Measurements from ENCODE around the gene ITM2B.

Gene ITM2B

DNA sequence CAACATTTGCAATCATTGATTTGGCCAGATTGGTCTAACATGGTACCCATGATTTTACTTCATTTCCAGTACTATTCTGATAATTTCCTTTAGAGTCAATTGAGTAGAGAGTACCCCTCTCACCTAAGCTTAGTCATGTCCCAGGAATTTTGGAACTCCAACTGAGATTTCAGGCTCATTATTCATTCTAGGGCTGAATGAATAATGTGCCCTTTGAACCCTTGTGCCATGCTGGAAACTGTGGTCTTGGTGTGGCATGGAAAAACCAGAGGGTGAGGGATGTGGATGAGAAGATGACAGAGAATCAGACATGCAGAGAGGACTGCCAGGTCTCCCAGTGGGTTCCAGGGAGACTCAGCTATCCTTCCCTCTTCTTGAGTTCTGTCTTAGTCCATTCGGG lies 30.2 kb downstream of the ITM2B start:
- no peak for DNase-seq (ENCODE audit: low spot score)

GRCh38 chr13:48264058-48264457 lies 31.1 kb downstream of the ITM2B start:
- no peak for DNase-seq (ENCODE audit: low spot score)

DNA sequence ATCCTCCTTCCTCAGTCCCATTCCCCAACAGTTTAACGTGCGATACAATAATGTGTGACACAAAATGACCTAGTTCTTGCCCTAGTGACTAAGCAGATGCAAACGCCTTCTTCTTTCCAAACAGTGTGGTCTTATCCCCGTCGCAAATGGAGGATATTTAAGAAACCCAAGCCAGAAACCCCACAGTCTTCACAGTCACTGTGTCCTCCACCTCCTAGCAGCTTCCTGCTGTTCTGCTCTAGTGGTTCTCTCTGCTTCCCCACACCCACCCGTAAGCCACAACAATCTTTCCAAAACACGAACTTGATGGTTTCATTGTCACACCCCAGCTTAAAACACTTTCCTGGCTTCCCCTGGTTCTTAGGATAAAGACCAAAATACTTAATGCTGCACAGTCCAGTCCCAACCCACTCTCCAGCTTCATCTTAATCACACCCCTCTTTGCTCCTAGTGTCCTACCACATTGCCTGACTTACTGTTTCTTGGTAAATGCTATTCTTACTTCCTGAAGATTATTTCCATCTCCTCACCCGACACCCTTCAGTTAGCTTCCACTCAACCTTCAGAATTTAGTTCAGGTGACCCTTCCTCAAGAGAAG lies 32.3 kb downstream of the ITM2B start:
- no peak for DNase-seq (ENCODE audit: low spot score)

DNA sequence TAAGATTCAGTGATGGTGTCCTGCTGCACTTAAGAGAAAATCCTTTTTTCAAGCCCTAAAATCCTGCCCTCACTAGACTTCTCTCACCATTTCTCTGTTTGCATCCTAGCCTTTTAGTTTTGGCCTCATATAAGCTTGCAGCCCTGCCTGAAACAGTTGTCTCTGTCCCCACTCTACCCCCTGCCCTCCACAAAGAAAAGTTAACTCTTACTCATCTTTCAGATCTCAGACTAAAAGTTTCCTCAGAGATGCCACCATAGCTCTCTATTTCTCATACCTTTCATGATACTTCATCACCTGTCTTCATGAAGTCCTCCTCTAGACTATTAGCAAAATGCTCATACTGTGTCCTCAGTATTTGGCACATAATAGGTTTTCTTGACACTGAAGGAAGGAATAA lies 33.1 kb downstream of the ITM2B start:
- no peak for DNase-seq (ENCODE audit: low spot score)

DNA sequence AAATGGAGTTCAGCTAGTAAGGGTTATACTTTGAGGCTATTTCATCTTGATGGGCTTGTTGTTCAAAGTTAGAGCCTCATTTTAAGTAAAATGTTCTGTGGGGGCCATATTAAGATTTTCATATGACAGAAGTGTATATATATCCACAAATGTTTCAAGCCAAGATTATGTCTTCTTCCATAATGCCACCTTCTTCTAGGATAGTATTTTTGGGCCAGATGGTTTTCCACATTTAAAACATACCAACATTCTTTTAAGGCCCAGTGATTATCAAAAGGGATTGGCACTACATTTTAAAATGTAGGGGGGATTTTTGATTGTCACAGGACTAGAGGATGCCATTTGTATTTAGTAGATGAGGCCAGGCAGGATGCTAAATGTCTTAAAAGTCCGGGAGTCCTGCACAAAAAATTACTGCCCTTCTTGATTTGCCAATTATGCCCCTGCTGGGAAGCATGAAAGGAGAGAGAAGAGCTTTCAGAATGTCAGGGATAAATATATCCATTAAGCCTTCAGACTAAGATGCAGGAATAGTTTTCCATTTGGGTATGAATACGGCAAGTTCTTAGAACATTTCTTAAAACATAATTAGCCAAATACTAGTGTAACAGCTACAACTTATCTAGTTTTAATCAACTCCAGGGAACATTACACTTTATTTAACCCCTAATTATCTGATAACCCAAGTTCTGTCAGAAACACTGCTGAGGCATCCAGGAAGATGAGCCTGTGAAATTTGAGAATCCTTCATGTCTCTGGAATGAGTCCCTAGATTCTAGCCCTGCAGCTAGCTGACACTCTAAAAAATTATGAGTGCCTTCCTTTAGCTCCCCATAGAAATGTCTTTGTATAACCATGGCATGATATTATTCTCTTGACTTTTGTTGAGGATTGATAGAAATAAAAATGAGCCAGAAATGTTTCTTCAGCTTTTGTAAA lies 34.0 kb downstream of the ITM2B start:
- DNase-seq (ENCODE audit: low spot score), result no peak

GRCh38 chr13:48268019-48268418 lies 35.0 kb downstream of the ITM2B start:
- DNase-seq (ENCODE audit: low spot score), result no peak

- no peak for DNase-seq (ENCODE audit: low spot score)
Measured at GRCh38 chr13:48273346-48273745, 40.3 kb downstream of the ITM2B start.

GRCh38 chr13:48275507-48275906 lies 42.5 kb downstream of the ITM2B start:
- DNase-seq (ENCODE audit: low spot score), result no peak

DNA sequence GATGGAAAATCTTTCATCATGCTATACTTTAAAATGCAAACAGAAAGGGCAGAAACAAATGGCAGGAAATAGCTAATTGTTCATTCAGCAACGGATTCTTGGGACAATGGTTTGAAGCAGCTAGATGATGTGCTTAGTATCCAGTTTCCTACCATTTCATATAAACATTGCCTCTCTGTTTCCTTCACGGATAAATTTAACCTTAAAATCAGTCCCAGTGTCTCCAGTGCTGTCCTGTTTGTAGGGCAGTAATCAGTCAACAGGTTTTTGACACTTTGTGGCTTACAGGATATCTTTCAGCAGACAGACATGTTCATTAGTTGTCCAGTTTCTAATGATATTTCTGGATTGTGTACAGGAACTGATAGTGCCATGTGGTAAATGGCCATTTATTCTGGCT lies 45.8 kb downstream of the ITM2B start:
- no peak for DNase-seq (ENCODE audit: low spot score)

DNA sequence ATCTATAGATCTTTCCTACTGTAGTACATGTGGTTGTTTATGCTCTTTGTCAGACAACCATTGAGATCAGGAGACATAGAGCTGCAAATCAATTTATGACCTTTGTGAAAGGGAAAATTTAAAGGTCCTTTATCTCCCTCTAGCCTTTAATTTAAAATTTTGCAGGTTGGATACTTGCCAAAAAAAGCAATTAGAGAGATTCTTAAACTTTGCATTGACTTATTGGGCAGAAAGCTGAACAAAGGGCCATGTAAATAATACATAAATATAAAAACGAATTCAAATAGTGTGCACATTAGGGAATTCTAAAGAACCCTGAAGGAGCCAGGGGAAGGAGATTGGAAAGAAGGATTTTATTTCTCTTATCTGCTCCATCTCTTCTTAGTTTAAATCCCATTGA lies 48.5 kb downstream of the ITM2B start:
- DNase-seq (ENCODE audit: low spot score), result no peak

GRCh38 chr13:48291730-48292129 lies 58.7 kb downstream of the ITM2B start:
- no peak for DNase-seq (ENCODE audit: low spot score)

GRCh38 chr13:48292650-48293049 lies 59.6 kb downstream of the ITM2B start:
- DNase-seq (ENCODE audit: low spot score), result no peak

- DNase-seq (ENCODE audit: low spot score), result no peak
Measured at GRCh38 chr13:48294653-48295052, 61.6 kb downstream of the ITM2B start.

DNA sequence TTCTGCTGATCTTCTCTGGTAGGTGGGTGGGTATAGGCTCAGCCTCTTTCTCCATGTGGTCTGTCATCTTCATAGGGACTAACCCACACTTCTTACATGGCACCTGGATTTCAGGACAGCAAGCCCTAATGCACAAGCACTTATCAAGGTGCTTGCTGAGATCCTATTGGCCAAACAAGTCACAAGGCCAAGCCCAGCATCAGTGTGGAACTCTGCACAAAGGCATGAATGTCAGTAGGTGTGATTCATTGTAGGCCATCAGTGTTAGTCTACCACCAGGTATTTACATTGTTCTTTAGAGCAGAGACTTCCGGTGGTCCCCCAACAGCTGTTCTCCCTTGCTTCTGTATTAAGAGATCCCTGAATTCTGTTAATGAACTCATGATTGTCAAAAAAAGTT lies 62.3 kb downstream of the ITM2B start:
- no peak for DNase-seq (ENCODE audit: low spot score)

DNA sequence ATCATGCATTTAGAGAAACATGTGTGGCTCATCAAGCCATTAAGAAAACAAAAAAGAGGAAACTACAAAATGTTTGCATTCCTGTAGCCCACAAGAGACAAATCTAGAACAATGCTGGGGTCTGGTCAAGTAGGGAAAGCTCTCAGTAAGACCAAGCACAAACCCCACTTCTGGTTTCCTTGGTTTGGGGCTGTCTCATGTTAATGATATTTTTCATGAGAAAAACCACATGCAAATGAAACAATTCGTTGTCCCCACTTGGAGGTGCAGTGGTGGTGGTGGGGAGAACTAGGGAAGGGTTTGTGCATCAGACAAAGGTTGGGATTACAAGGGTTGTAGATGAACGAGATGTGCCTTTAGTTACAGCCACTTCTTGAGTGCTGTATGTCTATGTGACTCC lies 63.5 kb downstream of the ITM2B start:
- no peak for DNase-seq (ENCODE audit: low spot score)

GRCh38 chr13:48297131-48297786 lies 64.3 kb downstream of the ITM2B start:
- no peak for DNase-seq (ENCODE audit: low spot score)

DNA sequence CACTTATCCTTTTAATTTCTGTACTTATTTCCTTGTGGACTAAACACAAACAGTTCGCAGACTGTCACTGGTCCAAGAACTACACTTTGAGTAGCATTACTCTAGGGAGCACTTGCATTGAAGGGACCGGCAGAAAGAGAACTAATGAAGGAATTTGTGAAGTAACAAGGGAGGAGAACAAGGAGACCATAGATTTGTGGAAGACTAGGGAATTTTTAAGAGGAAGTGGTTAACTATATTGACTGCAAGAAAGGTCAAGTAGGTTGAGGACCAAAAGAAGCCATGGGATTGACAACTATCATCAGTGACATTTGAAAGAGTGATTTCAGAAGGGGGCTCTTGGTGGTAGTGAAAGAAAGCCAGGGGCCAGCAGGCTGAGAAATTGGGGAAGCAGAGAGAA lies 66.6 kb downstream of the ITM2B start:
- no peak for DNase-seq (ENCODE audit: low spot score)

GRCh38 chr13:48302871-48303358 lies 69.9 kb downstream of the ITM2B start:
- DNase-seq (ENCODE audit: low spot score), result no peak

GRCh38 chr13:48303359-48304142 lies 70.5 kb downstream of the ITM2B start, which contains the start of gene RB1:
Gene RB1 (plus strand): TSS chr13:48303751. CDS start chr13:48303913, 162 bp downstream.
- peak; percentile 93 for DNase-seq (ENCODE audit: low spot score)

- DNase-seq (ENCODE audit: low spot score), result peak; percentile 40
Measured at GRCh38 chr13:48304143-48304876, 71.3 kb downstream of the ITM2B start.

GRCh38 chr13:48311223-48311622 lies 78.2 kb downstream of the ITM2B start:
- no peak for DNase-seq (ENCODE audit: low spot score)
